ENCODE data around the gene IFFO2. TPM values are rescaled to one million over a fixed set of nuclear protein-coding genes. Genes with fewer than 3 reads are reported as not detected.

IFFO2 gene
- total and polyA plus RNA-seq, 2 experiments from 2014 or later, result 0.71 to 7.5 TPM

DNA sequence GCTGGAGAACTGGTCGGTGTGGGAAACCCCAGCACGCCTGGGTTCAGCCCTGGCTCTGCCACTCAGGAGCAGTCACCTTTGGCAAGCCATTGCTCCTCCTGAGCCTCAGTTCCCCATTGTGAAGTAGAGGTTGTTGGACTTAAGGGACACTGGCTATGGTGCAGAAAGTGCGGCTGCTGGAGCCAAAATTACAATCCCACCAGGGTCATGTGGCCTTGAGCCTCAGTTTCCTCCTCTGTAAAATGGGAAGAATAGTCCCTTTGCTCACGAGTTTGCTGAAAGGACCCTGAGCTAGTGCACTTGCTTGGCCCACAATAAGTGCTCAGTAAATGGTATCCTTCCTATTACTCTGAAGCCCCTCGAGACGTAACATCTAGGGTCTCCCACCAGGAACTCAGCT lies 82.4 kb downstream of the IFFO2 start:
- Histone ChIP-seq H3K79me2 (replicated peaks; ENCODE audit: insufficient read depth) (no peaks in the 10 kb centered on the region), H3K9me2 (ENCODE audit: insufficient read depth) (no peaks in the 10 kb centered on the region), H4K20me1 (replicated peaks; ENCODE audit: insufficient read depth) (no peaks in the 10 kb centered on the region; the same call in 1 of the 2 replicates), H3K36me3 (ENCODE audit: insufficient read depth) (no peaks in the 10 kb centered on the region), H3K4me3 (no peak overlapping the region), H3K27ac (ENCODE audit: low read depth) (no peak overlapping the region), H3K4me2 (no peak overlapping the region), H3F3A (replicated peaks; ENCODE audit: low read depth) (no peaks in the 10 kb centered on the region), H2AFZ (no peak overlapping the region), H3K4me1 (ENCODE audit: insufficient read depth) (no peaks in the 10 kb centered on the region), H3K27me3 (ENCODE audit: insufficient read depth) (no peaks in the 10 kb centered on the region)
- no peak overlapping the region for H3K4me3 Mint-ChIP-seq
- DNase-seq (ENCODE audit: low spot score), result no peak
- H3K9me3 Mint-ChIP-seq, result no peaks in the 10 kb centered on the region
- H3K27ac Mint-ChIP-seq, result no peak overlapping the region
- no peak for TF ChIP-seq POLR2AphosphoS5 (IDR thresholded peaks at IDR 0.05; ENCODE audit: low read depth)
- no peak for TF ChIP-seq NANOG (IDR thresholded peaks at IDR 0.05; ENCODE audit: borderline replicate concordance)
- no peak for TF ChIP-seq EZH2phosphoT487 (IDR thresholded peaks at IDR 0.05; ENCODE audit: unreplicated experiment)
- TF ChIP-seq ZNF114 (CRISPR knock-in tag; IDR thresholded peaks at IDR 0.05), result no peak
- TF ChIP-seq, protein P1, sequence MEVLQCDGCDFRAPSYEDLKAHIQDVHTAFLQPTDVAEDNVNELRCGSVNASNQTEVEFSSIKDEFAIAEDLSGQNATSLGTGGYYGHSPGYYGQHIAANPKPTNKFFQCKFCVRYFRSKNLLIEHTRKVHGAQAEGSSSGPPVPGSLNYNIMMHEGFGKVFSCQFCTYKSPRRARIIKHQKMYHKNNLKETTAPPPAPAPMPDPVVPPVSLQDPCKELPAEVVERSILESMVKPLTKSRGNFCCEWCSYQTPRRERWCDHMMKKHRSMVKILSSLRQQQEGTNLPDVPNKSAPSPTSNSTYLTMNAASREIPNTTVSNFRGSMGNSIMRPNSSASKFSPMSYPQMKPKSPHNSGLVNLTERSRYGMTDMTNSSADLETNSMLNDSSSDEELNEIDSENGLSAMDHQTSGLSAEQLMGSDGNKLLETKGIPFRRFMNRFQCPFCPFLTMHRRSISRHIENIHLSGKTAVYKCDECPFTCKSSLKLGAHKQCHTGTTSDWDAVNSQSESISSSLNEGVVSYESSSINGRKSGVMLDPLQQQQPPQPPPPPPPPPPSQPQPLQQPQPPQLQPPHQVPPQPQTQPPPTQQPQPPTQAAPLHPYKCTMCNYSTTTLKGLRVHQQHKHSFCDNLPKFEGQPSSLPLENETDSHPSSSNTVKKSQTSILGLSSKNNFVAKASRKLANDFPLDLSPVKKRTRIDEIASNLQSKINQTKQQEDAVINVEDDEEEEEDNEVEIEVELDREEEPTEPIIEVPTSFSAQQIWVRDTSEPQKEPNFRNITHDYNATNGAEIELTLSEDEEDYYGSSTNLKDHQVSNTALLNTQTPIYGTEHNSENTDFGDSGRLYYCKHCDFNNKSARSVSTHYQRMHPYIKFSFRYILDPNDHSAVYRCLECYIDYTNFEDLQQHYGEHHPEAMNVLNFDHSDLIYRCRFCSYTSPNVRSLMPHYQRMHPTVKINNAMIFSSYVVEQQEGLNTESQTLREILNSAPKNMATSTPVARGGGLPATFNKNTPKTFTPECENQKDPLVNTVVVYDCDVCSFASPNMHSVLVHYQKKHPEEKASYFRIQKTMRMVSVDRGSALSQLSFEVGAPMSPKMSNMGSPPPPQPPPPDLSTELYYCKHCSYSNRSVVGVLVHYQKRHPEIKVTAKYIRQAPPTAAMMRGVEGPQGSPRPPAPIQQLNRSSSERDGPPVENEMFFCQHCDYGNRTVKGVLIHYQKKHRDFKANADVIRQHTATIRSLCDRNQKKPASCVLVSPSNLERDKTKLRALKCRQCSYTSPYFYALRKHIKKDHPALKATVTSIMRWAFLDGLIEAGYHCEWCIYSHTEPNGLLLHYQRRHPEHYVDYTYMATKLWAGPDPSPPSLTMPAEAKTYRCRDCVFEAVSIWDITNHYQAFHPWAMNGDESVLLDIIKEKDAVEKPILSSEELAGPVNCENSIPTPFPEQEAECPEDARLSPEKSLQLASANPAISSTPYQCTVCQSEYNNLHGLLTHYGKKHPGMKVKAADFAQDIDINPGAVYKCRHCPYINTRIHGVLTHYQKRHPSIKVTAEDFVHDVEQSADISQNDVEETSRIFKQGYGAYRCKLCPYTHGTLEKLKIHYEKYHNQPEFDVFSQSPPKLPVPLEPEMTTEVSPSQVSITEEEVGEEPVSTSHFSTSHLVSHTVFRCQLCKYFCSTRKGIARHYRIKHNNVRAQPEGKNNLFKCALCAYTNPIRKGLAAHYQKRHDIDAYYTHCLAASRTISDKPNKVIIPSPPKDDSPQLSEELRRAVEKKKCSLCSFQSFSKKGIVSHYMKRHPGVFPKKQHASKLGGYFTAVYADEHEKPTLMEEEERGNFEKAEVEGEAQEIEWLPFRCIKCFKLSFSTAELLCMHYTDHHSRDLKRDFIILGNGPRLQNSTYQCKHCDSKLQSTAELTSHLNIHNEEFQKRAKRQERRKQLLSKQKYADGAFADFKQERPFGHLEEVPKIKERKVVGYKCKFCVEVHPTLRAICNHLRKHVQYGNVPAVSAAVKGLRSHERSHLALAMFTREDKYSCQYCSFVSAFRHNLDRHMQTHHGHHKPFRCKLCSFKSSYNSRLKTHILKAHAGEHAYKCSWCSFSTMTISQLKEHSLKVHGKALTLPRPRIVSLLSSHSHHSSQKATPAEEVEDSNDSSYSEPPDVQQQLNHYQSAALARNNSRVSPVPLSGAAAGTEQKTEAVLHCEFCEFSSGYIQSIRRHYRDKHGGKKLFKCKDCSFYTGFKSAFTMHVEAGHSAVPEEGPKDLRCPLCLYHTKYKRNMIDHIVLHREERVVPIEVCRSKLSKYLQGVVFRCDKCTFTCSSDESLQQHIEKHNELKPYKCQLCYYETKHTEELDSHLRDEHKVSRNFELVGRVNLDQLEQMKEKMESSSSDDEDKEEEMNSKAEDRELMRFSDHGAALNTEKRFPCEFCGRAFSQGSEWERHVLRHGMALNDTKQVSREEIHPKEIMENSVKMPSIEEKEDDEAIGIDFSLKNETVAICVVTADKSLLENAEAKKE (CRISPR knock-in tag; IDR thresholded peaks at IDR 0.05), result no peak
- TF ChIP-seq JUNB (IDR thresholded peaks at IDR 0.05; ENCODE audit: unreplicated experiment), result no peak
- TF ChIP-seq, protein P2, sequence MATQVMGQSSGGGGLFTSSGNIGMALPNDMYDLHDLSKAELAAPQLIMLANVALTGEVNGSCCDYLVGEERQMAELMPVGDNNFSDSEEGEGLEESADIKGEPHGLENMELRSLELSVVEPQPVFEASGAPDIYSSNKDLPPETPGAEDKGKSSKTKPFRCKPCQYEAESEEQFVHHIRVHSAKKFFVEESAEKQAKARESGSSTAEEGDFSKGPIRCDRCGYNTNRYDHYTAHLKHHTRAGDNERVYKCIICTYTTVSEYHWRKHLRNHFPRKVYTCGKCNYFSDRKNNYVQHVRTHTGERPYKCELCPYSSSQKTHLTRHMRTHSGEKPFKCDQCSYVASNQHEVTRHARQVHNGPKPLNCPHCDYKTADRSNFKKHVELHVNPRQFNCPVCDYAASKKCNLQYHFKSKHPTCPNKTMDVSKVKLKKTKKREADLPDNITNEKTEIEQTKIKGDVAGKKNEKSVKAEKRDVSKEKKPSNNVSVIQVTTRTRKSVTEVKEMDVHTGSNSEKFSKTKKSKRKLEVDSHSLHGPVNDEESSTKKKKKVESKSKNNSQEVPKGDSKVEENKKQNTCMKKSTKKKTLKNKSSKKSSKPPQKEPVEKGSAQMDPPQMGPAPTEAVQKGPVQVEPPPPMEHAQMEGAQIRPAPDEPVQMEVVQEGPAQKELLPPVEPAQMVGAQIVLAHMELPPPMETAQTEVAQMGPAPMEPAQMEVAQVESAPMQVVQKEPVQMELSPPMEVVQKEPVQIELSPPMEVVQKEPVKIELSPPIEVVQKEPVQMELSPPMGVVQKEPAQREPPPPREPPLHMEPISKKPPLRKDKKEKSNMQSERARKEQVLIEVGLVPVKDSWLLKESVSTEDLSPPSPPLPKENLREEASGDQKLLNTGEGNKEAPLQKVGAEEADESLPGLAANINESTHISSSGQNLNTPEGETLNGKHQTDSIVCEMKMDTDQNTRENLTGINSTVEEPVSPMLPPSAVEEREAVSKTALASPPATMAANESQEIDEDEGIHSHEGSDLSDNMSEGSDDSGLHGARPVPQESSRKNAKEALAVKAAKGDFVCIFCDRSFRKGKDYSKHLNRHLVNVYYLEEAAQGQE (IDR thresholded peaks at IDR 0.05; ENCODE audit: unreplicated experiment), result no peak
- TF ChIP-seq CREB1 (CRISPR knock-in tag; IDR thresholded peaks at IDR 0.05; ENCODE audit: low read depth), result no peak
- no peak for TF ChIP-seq EZH2 (IDR thresholded peaks at IDR 0.05; ENCODE audit: low read depth, unreplicated experiment)
- TF ChIP-seq, protein P3, sequence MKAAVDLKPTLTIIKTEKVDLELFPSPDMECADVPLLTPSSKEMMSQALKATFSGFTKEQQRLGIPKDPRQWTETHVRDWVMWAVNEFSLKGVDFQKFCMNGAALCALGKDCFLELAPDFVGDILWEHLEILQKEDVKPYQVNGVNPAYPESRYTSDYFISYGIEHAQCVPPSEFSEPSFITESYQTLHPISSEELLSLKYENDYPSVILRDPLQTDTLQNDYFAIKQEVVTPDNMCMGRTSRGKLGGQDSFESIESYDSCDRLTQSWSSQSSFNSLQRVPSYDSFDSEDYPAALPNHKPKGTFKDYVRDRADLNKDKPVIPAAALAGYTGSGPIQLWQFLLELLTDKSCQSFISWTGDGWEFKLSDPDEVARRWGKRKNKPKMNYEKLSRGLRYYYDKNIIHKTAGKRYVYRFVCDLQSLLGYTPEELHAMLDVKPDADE (IDR thresholded peaks at IDR 0.05), result no peak
- TF ChIP-seq ZNF331 (CRISPR knock-in tag; IDR thresholded peaks at IDR 0.05; ENCODE audit: low read depth), result no peak
- TF ChIP-seq, protein P4, sequence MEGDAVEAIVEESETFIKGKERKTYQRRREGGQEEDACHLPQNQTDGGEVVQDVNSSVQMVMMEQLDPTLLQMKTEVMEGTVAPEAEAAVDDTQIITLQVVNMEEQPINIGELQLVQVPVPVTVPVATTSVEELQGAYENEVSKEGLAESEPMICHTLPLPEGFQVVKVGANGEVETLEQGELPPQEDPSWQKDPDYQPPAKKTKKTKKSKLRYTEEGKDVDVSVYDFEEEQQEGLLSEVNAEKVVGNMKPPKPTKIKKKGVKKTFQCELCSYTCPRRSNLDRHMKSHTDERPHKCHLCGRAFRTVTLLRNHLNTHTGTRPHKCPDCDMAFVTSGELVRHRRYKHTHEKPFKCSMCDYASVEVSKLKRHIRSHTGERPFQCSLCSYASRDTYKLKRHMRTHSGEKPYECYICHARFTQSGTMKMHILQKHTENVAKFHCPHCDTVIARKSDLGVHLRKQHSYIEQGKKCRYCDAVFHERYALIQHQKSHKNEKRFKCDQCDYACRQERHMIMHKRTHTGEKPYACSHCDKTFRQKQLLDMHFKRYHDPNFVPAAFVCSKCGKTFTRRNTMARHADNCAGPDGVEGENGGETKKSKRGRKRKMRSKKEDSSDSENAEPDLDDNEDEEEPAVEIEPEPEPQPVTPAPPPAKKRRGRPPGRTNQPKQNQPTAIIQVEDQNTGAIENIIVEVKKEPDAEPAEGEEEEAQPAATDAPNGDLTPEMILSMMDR (conservative IDR thresholded peaks at IDR 0.05; ENCODE audit: low read depth in 2 of 2), result no peak
- no peaks in the 10 kb centered on the region for H3K4me1 Mint-ChIP-seq
- no peaks in the 10 kb centered on the region; the same call in 2 of the 3 replicates for H3K36me3 Mint-ChIP-seq (ENCODE audit: low read depth)
- peaks cover 2% of the 10 kb centered on the region for H3K27me3 Mint-ChIP-seq (ENCODE audit: insufficient read depth, low read depth, poor library complexity)
- no peak for ATAC-seq
